ENCODE data around the gene TLN1.

Gene TLN1

DNA sequence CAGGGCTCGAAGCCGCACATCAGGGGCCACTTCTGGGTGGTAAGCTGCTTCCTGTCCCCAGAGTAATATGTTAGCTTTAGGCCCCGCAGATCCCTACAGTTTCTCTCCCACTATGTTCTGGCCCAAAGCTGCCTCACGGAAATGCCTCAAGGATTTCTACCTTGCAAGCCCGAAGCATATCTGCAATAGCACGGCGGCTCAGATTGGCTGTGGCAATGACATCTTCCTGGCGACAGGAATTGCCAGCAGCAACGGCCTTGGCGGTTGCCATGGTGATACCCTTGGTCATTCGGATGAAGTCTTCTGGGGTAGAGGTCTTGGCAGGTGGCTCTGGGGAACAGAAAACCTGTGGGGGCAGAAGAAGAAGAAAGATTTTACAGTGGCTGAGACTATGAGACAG, 32.0 kb downstream of the TLN1 start:
- TF ChIP-seq CTCF (IDR thresholded peaks at IDR 0.05), result no peak

DNA sequence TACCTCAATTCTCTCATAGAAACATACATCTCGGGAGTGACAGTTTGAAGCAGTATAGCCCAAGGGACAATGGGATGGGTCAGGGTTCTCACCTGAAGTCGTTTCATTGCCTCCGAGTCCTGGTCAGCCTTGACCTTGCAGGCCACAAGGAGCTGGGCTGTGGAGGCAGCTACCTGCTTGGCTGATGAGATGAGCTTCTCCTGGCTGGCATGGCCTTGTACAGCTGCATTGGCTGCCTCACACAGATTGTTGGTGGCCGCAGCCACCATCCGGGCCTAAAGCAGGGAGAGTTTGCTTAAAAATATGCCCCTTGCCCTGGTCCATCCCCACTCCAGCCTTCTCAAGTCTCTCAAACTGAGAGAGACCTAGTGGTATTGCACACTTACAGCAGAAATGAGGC, 33.8 kb downstream of the TLN1 start:
- no peak for TF ChIP-seq CTCF (IDR thresholded peaks at IDR 0.05)

- TF ChIP-seq CTCF (IDR thresholded peaks at IDR 0.05), result no peak
Observed at GRCh38 chr9:35697486-35697885, 34.5 kb downstream of the TLN1 start.

- TF ChIP-seq CTCF (IDR thresholded peaks at IDR 0.05), result peak; percentile 95
Observed at GRCh38 chr9:35696520-35697215, 35.3 kb downstream of the TLN1 start.

DNA sequence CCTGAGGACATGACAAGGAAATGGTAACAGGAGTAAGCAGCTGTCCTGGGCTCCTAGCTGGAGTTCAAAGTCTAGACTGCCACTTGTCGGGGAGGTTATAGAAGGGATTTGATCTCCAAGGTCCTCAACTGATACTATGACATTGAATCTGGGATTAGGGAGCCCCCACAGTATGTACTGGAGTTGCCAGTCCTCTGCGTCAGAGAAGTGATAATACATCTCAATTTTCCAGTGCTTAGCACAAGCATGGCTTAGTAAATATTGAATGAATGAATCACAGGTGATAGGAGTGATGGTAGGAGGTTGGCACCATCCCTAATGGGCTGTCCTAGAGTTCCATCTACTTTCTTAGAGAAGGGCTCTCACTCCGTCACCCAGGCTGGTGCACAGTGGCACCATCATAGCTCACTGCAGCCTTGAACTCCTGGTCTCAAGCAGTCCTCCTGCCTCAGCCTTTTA, 36.0 kb downstream of the TLN1 start:
- TF ChIP-seq CTCF (IDR thresholded peaks at IDR 0.05), result no peak

DNA sequence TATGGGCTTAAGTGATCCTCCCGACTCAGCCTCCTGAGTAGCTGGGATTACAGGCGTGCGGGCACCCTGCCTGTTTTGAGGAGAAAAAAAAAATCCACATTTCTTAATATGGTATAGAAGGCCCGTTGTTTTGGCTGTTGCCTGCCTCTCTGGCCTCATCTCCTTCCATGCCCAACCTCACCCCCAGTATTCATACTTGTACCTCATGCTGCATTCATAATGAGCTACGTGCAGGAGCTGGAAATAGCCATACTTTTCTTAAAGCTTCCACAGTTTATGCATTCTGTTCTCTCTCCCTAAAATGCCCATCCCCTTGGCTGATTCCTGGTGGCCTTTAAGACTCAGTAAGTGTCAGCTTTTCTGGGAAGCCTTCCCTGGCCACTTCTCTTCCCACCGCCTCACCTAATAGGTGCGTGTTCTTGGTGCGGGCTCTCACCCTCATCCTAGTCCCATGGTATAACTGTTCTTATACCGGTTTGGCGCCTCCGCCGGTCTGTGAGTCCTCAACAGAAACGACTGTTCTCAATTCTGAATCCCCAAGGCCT, 40.2 kb downstream of the TLN1 start:
- TF ChIP-seq CTCF (IDR thresholded peaks at IDR 0.05), result no peak

DNA sequence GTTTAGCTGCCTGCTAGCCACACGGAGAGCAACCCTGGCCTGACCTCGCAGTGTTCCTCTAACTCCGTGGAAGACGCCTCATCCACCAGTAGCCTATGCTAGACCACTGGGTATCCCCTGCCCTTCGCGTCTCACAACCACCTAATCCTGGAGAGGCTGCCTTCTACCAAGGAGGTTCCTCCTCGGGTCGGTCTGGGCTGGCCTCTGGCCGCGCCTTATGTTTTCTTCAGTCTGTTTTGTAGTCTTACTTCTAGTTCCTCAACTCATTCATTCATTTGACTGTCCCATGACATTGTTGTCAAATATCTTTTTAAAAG, 40.7 kb downstream of the TLN1 start:
- TF ChIP-seq CTCF (IDR thresholded peaks at IDR 0.05), result no peak

All from LNCAP (cell line).